Measurements from ENCODE around the gene KEL. TPM values are rescaled to one million over a fixed set of nuclear protein-coding genes. Genes with fewer than 3 reads are reported as not detected.
A peak's percentile ranks its signal among the peaks of the same experiment; 100 is the strongest.

Gene KEL
- total RNA-seq, 1 donor from 2014 or later: 0.43 TPM

DNA sequence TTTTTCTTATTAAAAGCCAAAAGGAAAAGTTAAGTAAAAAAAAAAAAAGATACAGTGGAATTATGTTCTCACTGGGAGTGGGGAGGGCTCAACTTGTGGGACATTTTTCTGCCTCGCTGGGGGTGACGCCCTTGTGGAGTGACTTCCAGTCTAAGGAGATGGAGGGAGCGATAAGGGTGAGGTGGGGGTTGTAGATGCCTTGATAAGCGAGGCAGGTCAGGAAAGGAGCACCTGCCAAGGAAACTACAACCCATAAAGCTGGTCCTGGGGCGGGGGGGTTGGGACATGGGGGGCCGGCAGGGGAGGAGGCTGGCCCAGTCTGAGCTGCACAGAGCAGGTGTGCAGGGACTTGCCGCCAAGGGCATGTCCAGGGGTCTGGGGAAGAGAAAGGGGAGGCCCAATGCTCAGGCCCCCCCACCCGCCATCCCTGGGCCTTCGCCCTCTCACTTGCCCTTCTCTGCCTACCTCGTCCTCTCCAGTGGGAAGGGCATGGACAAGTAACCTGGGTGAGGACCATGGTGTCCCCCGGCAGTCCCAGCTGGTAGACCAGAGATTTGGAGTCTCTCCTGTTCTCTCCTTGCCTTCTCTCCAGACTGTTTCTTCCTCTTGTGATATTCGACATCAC is 26.1 kb downstream of the KEL start:
- no peak for DNase-seq

DNA sequence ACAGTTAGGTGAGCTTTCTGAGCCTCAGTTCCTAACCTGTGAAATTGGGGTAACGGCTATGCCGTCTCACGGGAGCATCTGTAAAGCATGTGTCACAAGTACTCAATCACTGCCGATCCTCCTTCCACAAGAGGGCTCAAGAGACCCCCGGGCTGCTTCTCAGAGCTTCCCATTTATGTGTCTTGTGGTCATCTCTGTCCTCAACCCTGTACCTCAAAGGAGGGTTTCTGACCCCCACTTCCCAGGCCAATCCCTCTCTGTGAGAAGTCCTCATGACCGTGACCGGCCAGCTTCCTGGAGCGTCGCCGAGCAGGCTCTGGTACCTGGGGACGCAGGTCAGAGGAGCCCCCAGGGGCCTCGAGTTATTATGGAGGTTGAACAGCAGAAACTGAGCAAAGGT is 28.1 kb downstream of the KEL start:
- intact Hi-C loops (cut with DNase I): no loop called here
- ATAC-seq (ENCODE audit: poor library complexity) (no peak), DNase-seq (no peak)

More for the DNA sequence above, 26.1 kb downstream of the KEL start:
- intact Hi-C loops (cut with DNase I): no loop called here
- no peak for ATAC-seq (ENCODE audit: poor library complexity)

DNA sequence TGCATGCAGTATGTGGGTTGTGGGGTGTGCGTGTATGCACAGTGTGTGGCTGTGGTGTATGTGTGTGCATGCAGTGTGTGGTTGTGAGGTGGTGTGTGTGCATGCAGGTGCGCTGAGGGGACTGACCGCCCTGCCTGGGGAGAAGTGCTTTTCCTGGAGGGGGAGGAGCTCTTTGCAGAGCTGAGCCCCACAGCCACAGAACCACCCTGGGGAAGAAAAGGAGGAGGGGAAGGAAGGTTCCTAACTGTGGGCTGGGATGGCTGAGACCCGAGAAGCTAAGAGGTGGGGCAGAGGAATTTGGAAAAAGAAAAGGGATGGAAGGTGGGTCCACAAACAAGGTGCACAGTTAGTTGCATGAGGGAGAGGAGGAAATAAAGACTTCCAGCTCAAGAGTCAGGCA is 28.5 kb downstream of the KEL start, which contains the start of gene TRPV5:
TSS of gene TRPV5 (minus strand) at position 123 of the 400 bp plus-strand sequence. CDS start 287 bp downstream, outside the sequence.
- intact Hi-C loops (cut with DNase I): no loop called here
- ATAC-seq (ENCODE audit: poor library complexity): no peak
- DNase-seq: no peak

DNA sequence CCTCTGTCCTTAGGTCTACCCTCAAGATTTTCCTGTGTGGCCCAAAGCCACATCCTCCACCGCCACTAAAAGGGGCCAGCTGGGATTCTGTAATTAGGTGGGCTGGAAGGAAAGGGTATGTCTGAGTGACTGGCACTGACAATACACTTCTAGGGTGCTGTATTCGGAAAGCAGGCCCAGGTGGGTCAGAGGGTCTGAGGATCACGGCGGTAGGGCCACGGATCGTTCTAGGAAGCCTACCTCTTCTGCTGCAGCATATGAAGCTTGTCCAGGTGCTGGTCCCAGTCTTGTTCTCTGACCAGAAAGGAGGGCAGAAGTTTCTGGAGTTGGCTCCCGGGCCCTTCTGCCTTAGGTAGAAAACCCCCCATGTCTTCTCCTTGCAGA is 29.1 kb downstream of the KEL start:
- ATAC-seq (ENCODE audit: poor library complexity) (no peak), DNase-seq (no peak)
- intact Hi-C loops (cut with DNase I): no loop called here

DNA sequence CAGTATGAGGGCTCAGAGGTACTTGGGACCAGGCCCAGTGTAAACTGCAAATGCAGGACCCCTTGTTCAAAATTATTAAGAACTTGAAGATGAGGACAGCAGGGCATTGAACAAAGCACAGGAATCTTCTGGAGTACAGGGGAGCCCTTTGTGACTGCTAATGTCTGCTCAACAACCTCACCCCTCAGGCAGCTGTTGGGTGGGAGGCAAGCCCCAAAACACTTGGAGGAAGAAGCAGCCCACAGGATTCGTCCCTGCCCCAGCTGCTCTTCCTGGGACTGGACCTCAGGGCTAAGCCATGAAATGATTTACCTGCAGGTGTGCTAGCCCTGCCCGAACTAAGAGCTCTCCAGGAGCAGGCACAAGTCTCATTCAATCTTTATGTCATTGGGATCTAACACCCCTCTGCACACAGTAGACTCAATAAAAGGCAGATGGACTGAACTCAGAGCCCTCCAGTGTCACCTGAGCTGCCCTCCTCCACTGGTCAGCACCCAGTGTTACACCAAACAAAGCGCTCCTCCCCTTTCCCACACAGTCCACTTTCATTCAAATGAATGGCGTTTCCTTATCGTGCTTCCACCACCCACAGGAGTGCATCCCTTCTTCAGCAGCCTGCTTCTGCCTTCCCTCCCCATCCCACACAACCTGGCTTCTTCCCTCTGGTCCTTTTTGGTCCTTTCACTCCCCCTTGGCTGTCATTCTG is 29.6 kb downstream of the KEL start:
- intact Hi-C loops (cut with DNase I): no loop called here
- ATAC-seq (ENCODE audit: poor library complexity) (no peak), DNase-seq (no peak)

DNA sequence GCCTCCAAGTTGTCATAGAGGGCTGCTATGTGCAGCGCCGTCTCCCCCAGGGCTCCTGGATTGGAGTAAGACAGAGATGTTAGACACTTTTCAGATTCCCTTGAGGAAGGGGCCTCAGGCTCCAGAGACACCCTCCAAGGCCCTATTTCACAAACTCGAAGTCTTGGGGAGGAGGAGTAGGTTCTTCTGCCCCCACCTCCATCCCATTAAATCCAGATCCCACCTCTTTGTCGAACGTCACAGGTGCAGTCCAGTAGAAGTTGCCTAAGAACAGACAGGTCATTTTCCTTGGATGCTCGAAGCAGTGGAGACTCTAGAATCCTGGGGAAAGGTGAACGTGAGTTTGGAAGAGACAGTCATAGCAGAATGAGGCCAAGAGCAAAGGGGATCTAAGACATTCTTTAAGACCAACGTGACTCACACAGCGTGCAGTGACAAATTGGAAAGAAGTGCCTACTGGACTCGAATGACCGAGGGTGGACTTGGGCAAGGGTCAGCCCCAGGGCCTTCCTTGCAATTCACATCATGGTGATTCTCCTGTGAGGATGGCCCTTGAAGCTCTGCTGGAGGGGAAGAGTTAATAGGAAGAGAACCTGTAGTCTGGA is 31.9 kb downstream of the KEL start:
- DNase-seq (no peak), ATAC-seq (ENCODE audit: poor library complexity) (no peak)
- intact Hi-C loops (cut with DNase I): no loop called here

DNA sequence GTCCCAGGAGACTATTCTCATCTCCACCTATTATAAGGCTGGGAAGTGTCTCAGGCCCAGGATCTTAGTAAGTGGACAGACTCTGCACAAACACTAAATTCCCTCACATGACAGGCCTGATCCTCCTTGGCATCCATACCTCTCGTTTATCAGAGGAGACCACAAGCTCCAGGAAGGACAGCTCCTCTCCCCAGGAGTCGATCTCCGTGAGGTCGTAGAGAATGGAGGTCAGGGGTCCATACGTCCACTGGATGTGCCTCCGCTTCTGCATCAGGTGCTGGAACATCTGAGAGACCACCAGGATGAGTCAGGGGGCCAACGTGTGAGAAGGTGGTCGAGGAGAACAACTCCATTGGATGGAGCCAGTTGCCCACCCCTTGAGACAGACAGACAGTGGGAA is 34.2 kb downstream of the KEL start:
- ATAC-seq (ENCODE audit: poor library complexity) (no peak), DNase-seq (no peak)
- intact Hi-C loops (cut with DNase I): no loop called here

DNA sequence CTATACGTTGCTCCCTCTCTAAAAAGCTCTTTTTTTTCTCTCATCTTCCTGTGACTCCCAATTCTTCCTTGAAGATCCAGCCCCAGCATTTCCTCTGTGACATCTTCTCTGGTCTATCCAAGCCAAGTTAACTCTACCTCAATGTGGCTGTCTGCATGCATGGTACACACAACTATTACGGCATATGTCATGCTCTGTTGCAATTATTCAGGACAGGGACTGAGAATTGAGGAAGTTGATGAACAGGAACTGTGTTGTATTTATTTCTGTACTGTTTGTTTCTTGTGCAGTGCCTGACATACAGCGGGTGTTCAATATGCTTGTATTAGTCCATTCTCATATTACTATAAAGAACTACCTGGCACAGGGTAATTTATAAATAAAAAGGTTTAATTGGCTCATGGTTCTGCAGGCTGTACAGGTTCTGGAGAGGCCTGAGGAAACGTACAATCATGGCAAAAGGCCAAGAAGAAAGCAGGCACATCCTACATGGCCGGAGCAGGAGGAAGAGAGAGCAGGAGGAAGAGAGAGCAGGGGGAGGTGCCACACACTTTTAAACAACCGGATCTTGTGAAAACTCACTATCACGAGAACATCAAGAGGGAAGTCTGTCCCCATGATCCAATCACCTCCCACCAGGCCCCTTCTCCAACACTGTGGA is 34.9 kb downstream of the KEL start:
- DNase-seq (no peak), ATAC-seq (ENCODE audit: poor library complexity) (peak; percentile 70)
- intact Hi-C loops (cut with DNase I): no loop called here

DNA sequence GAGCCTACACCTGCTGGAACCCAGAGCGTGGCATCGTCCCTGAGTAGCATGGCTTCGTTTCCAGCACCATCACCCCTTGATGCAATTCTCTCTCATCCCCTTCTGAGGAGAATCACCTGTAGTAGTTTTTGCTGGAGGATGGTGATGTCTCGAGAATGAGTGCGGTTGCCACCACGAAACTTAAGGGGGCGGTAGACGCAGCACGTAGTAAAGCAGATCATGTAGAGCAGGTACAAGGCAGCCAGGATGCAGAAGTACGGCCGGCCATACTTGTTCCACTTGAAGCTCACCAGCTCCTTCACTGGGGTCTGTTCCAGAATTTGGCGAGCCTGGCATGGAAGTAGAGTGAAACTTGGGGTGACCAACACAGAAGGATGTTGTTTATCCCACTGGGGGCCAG is 36.8 kb downstream of the KEL start:
- intact Hi-C loops (cut with DNase I): no loop called here
- DNase-seq: no peak
- ATAC-seq (ENCODE audit: poor library complexity): no peak

DNA sequence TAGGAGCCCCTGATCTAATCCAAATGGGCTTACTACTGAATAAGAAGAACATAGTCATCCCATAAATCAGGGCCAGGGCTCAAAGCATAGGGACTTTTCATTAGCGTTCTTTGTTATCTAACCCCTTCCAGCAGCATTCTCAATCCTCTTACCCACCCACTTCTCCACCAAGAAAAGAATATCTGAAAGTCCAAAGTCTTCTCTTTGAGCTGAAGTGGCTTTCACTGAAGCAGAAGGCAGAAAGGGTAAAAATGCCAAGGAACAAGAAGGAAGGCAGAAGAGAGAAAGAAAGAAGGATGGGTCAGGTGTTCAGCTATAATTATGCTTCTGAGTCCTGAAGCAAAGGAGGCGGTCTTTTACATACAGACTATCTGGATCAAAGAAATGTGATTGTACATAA is 38.8 kb downstream of the KEL start:
- intact Hi-C loops (cut with DNase I): no loop called here
- ATAC-seq (ENCODE audit: poor library complexity) (no peak), DNase-seq (no peak)

DNA sequence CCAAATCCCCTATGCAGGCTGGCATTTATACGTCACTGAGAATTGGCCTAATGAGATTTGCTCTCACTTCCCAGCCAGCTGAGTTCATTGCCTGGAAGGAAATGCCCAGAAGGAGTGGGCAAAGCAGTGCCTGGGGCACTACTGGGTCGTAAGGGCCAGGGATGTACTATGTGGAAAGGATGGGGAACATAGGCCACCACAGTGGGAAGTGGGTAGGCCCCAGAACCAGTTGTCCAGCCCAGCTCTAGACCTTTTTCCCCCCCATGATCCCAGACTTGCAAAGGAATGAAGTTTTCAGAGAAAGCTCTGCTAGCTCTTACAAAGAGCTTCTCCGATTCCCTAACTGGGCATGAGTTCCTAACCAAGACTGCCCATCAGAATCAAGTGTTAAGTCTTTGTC is 42.5 kb downstream of the KEL start:
- intact Hi-C loops (cut with DNase I): no loop called here
- ATAC-seq (ENCODE audit: poor library complexity) (no peak), DNase-seq (no peak)

DNA sequence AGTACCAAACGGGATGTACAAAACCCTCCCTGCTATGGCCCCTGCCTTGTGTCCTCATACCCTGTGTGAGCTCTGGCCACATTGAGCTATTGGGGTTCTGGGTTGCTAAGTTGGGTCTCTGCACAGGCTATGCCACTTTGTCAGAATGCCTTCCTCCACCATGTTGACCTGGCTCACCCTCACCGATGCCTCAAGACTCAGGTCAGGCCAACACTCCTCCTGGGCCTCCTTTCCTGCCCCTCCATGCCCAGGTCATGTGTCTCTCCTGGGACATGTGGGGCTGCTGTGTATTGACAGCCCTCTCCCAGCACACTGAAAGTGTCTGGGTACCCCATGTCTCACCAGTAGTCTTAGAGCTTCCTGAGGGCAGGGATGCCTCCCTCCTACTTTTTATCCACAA is 43.3 kb downstream of the KEL start:
- ATAC-seq (ENCODE audit: poor library complexity) (no peak), DNase-seq (no peak)
- intact Hi-C loops (cut with DNase I): no loop called here

DNA sequence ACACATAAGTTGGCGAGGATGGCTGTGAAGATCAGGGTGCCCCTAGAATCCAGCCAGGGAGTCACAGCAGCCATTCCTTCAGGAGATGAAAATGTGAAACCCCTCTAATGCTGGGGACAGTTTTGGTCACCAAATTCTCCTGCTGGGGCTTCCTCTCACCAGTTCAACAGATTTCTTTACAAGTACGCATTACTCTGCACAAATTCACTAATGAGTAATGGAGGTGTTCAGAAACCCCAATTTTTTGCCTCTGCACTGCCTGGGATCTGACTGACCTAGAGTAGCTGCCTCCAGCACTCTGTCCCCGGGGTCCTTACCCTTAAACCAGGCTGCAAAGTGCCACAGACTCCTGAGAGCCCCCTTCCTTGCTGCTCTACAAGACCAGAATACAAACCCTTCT is 44.7 kb downstream of the KEL start:
- intact Hi-C loops (cut with DNase I): no loop called here
- ATAC-seq (ENCODE audit: poor library complexity) (no peak), DNase-seq (no peak)

DNA sequence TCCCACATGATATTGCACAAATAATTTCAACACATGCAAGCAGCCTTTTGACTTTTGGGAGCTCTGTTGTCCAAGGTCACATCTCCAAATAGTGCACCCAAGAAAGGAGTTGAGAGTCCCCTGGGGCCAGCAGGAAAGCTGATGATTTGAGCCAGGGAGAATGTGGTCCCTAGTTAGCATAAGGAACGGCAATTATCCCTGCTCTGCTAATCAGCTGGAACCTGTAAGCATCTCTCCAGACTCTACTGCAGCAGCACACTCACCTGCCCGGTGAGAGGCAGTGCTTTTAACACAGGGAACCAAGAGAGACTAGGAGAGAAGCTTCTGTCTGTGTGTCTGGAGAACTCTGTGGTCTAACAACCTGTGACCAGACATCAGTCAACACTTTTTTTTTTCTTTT is 45.7 kb downstream of the KEL start:
- DNase-seq (no peak), ATAC-seq (ENCODE audit: poor library complexity) (no peak)
- intact Hi-C loops (cut with DNase I): no loop called here

DNA sequence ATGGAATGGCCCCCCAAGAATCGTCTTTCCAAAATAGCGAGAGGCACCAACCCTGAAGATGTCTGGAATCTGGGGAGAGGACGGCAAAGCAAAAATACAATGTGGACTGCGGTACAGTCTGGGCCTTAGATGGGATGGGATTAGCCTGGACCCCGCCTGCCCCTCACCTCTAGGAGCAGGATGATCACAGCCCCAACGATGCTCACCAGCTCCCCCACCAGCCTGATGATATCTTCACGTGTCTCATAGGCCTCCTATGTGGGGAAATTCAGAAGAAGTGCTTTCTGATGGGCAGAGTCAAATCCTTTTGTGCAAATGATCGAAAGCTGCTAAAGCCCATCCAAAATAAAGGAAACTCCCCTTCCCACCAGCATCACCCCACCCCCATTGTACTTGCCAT is 46.8 kb downstream of the KEL start:
- DNase-seq (no peak), ATAC-seq (ENCODE audit: poor library complexity) (no peak)
- intact Hi-C loops (cut with DNase I): no loop called here

DNA sequence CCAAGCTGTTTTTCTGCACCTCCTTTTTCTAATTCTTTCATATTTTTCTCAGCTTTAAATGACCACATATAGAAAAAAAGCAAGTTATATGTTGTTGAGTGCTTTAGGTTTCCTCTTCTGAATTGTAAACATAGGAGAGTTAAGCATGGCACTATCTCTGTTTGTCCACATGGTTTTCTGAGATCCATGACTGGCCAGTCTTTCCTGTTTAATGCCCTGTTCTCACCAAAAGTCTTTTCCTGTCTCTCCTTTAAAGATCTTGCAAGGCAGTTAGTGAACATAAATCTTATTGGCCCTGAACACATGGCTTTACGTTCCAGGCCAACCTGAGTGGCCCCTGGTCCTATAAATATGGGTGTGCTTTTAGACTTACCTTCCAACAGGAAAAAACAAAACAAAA is 48.0 kb downstream of the KEL start:
- no peak for DNase-seq
- intact Hi-C loops (cut with DNase I): no loop called here

DNA sequence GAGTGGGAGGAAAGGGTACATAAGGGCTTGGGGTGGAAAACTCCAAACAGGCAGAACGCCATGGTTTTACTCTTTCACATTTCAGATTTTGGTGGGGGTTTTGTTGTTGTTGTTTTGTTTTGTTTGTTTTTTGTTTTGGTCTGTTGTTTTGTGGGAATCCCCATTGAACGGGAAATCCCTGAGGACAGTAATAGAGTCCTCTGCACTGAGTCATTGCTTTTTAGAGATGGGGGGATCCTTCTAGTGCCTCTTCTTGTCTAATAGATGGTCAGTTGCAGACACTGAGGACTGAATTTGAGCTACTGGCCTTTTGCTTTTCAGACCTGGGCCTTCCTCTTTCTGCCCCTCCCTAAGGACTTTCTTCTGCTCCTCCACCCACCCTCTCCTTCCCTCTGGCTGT is 48.6 kb downstream of the KEL start:
- intact Hi-C loops (cut with DNase I): no loop called here
- DNase-seq (no peak), ATAC-seq (ENCODE audit: poor library complexity) (no peak)

More for the DNA sequence above, 48.0 kb downstream of the KEL start:
- no peak for ATAC-seq (ENCODE audit: poor library complexity)

DNA sequence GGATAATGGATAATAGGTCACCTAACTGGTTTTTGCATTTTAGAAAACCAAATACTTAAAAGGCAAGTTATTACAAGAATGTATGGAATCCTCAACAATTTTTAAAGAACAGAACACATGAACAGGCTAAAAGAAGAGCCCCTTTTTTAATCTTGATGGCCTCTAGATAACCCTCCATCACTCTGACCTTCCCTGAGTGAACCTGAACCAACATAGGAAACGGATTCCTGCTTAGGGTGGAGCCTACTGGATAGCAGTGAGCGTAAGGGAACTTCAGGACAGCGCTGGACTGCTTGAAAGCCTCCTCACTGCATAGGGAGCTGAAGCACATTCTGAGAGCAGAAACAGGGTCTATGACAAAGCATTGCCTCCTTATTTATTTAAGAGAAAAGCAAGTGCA is 49.1 kb downstream of the KEL start:
- ATAC-seq (ENCODE audit: poor library complexity) (no peak), DNase-seq (no peak)
- intact Hi-C loops (cut with DNase I): no loop called here

DNA sequence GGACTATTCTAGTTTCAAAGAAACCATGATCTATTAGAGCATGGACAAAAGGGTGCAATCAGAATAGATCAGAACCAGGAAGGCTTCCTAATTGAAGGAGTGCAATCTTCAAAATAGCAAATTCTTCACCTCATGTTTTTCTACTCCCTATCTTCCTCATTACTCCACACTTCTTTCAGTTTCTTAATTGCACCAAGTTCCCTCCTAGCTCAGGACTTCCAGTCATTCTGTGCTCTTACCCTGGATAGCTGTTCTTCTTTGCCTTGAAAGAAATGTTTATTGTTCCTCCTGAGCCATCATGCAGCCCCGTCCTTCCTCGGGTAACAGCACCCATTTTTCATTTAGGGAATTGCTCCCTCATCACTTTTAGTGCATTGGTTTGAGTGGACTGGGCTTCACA is 51.7 kb downstream of the KEL start:
- no peak for DNase-seq
- no peak for ATAC-seq (ENCODE audit: poor library complexity)
- intact Hi-C loops (cut with DNase I): no loop called here

DNA sequence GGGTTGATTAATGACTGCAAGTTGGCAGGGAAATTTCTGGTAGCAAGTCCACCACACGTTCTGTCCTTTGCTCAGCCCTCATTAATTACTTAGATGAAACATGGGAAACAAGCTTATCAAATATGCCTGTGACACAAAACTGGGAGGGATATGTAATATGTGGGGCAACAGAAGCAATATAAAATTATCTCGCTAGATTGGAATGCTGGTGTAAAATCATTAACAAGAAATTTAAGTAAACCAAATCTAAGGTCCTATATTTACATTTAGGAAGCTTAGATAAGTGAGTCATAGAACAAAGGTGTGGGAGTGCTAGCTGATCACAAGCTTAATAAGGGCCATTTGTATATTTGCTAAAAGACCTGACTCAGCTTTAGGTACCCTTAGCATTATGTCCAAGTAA is 52.1 kb downstream of the KEL start:
- intact Hi-C loops (cut with DNase I): no loop called here
- DNase-seq (no peak), ATAC-seq (ENCODE audit: poor library complexity) (no peak)
